NCI-H460 (cell line): ENCODE results near the gene NINJ2. TPM values are rescaled to one million over a fixed set of nuclear protein-coding genes. Genes with fewer than 3 reads are reported as not detected.
A peak's percentile ranks its signal among the peaks of the same experiment; 100 is the strongest.

Experiments
- DNase-seq: peaks from one replicate; pipeline ENCODE4 v3.0.0-alpha.2; 2016; ENCODE audit warnings: low read depth; ENCODE audit errors: extremely low read depth
- total RNA-seq: library from RNA; depleted of rRNA; stranded (reverse); fragments of >200 nt; shearing (Covaris generic); gene quantifications from 2 replicates; pipeline ENCODE4 v1.2.3, GENCODE V29; 2014

Gene NINJ2
- total RNA-seq, 1 experiment from 2014 or later = 0.45 TPM

DNA sequence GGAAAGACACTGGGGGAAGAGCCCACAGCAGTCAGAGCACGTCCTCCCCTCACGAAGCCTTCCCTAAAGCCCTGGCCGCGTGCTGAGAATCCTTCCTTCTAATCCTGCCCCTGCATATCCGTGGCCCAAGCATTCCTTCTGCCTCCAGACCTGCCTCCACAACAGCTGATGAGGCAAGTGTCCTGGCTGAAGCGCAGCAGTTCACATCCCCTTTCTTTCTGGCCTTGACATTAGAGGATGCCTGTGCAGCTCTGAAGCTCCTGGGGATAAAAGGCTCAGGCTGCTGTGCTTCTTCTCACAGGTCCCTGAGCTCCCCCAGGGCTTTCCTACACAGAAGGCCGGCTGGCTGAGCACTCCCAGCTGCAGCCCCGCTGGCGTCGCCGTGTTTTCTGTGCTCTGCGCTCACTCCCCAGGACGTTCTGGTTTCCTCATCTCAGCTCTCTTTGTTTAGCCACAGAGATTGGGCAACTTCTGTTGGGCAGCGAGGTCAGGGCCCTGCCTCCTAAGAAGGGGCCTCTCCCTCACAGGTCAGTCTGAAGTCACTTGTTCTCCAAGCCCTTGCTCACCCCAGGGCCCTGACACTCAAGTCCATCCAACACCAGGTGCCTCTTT, 45.8 kb downstream of the NINJ2 start:
- DNase-seq = no peak

DNA sequence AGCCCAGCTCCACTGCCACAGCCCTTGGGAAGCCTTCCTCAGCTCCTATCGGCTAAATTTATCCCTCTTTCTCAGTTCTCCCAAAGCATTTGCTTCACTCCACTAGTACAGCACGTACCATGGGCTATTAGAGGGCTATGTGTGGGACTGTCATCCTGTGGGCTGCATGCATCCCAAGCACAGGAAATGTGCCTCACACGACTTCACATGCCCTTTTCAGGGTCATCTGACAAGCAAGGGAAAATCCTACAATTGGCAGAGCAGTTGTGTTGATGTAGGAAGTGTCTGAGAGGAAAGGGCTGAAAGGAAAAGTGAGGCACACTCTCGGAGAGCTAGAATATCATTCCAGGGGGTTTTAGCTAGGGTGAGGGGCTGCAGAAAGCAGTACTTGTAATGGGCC, 47.6 kb downstream of the NINJ2 start:
- no peak for DNase-seq

DNA sequence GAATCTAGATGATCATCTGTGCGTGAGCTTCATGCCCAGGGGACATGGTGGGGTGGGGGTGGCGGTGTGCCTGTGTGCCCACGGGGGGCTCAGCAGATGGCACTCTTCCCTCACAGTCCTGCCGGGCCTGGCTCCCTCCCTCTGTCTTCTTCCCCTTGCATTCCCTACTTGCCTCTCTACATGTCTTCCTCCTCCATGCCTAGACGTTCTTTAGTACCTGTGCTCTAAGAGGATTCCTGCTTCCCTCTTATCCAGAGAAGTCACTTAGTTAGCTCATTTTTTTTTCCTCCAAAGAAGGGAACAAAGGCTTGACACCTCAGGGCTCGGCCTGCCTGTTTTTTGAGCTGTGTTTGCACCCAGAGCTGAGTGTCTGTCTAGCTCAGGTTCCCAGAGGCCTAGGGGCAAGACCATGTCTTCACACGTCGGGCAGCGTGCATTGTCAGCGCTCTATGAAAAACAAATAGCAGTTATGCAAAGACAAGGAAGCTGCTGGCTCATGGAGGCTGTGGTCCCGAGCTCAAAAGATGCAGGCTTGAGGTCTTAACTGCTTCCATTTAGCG, 48.8 kb downstream of the NINJ2 start:
- DNase-seq = peak; percentile 33

DNA sequence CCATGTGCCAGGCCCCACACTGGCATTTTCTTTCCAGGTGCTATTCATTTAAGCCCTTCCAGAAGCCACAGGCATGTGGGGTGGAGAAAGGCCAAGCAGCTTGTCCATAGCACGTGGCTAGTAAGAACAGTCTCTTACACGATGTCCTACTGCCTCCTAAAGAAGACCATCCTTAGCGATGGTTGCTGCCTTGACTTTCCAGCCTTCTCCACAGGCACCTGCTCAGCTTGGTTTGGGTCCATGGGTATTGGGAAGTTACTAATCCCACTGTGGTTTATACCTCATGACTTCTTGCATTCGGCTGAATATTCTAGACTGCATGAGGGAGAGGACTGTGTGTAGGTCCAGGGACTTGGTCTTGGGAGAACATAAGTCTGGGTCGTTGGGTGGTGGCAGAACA, 49.2 kb downstream of the NINJ2 start:
- DNase-seq = no peak

DNA sequence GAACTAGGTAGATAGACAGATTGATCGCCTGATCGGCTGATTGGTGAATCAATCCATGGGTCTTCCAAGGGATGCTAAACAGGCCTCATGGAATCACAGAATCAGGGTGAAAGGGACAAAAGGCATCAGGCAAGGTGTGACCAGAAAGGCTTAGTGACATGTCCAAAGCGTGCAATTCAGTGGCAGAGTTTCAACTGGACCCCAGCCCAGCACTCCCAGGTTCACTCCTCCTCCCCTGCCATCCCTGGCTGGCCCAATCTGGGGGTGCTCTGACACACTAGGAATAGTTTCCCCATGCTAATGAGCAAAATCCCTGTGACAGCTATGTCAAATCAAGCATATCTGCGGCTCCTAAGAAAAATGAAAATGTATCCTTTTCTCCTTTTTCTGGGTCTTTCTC, 50.4 kb downstream of the NINJ2 start:
- no peak for DNase-seq

DNA sequence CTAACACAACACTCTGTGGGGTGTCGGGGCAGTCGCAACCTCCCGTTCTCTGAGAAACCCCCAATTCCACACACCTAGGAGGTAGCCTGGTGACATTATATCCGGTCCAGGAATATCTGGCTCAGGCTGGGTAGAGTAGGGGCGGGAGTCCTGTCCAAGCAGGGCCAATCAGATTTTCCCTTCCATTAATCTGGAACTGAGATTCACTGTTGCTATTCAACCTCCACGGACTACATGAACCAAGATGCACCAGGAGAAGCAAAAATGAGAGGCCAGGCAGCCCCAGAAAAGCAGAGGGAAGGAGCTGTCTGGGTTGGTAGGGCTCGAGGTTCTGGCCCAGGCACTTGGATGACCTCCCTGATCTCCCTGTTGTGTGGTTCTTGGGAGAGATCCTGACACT, 51.0 kb downstream of the NINJ2 start:
- no peak for DNase-seq

DNA sequence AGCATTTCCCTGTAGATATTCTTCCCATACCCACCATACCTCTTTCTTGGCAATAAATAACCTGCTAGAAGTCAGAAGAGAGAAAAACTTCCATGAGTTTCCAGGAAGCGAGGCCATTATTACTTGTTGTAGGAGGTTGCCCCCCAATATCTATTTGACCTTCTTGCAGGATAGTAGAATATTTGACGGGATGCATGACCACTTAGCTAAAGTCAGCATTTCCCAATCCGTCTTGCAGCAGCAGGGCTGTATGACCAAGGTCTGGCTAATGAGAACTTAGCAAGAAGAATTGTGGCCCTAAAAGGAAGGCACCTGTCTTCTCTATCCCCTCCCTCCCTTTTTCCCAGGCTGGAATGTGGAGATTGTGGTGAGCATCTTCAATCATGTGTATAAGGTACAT, 51.5 kb downstream of the NINJ2 start:
- no peak for DNase-seq

DNA sequence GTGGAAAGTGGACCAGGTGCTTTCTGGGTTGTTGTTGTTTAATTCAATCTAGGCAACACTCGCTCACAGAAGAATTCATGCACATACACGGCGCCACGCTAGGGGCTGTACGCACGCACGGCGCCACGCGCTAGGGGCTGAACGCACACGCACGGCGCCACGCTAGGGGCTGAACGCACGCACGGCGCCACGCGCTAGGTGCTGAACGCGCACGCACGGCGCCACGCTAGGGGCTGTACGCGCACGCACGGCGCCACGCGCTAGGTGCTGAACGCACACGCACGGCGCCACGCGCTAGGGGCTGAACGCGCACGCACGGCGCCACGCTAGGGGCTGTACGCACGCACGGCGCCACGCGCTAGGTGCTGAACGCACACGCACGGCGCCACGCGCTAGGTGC, 54.3 kb downstream of the NINJ2 start:
- no peak for DNase-seq

DNA sequence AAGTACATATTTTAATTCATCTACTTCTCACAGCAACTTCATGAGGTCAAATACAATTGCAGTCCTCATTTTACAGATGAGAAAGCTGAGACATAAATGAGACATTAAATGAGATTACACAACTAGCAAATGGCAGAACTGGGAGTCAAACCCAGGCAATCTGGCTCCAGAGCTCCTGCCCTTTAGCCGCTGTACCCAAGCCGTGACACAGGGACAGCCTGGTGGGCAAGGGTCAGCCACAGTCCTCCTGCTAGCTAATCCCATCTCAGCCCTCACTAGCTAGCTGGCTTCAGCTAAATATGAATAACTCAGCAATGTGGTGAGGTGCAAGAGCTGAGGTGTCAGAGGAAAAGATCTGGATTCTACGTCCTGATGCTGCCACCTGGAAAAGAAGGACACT, 54.8 kb downstream of the NINJ2 start:
- no peak for DNase-seq

DNA sequence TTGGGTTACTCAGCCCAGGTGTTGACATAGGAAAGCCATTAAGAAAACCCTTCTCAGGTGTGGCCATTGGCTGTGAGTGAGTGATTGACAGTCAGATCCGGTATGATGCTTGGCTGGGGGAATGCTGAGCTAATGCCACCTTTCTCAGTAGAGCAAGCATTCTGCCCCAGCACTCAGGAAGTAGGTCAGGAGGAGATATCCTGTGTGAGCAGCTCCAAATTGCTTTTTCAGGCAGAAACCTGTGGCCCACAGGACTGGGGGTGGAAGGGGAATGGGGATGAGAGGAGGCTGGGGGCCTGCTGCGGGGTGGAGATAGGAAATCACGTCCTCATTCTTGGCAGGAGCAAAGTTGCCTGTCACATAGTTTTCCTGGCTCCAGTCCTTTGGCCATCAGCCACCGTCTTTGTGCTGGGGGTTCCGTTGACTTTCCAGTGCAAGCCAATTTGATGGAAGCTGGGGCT, 55.7 kb downstream of the NINJ2 start:
- DNase-seq = no peak

DNA sequence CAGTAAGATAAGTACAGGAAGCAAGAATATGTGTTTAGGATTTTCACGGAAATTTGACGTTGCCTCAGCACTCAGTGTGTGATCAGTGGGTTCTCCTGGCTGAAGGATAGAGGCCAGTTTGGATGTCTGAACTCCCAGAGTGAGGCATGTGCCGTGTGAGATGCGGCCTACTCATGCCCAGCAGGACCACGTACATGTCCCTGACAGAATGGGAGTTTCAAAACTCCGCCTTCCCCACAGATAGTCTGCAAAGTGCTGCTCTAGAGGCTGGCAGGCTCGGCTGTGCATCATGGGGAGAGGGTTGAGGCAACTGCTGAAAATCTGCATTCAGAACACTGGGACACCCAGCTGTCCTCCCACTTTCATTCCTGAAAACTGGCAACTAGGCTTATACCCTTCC, 58.3 kb downstream of the NINJ2 start:
- no peak for DNase-seq

DNA sequence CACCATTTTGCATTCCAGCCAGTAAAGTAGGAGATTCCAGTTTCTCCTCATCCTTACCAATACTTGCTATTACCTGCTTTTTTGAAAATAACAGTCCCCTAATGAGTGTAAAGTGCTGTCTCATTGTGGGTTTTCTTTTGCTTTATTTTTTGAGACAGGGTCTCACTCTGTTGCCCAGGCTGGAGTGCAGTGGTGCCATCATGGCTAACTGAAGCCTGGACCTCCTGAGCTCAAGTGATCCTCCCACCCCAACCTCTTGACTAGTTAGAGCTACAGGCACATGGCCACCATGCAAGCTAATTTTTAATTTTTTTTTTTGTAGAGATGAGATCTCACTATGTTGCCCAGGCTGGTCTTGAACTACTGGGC, 60.6 kb downstream of the NINJ2 start:
- DNase-seq = no peak

DNA sequence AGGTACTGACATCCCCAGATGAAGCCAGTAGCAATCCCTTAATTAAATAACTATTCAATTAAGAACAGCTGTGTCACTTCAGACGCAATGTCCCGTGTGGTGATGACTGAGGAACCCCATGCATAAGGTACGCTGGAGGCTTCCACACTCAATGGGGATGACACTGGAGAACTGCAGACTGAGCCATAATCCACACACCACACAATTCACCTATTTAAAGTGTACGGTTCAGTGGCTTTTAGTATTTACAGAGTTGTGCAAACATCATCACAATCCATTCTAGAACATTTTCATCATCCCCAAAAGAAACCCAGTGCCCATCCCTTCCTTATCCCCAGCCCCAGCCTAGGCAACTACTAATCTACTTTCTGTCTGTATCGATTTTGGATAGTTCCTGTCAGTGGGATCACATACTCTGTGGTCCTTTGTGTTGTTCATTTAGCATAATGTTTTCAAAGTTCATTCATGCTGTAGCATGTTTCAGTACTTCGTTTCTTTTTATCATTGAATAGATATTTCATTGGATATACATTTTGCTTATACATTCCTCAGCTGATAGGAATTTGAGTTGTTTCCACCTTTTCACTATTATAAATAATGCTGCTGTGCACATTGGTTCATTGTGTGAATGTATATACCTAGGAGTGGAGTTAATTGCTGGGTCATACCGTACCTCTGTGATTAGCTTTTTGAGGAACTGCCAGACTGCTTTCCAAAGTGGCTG, 61.1 kb downstream of the NINJ2 start:
- DNase-seq = no peak

DNA sequence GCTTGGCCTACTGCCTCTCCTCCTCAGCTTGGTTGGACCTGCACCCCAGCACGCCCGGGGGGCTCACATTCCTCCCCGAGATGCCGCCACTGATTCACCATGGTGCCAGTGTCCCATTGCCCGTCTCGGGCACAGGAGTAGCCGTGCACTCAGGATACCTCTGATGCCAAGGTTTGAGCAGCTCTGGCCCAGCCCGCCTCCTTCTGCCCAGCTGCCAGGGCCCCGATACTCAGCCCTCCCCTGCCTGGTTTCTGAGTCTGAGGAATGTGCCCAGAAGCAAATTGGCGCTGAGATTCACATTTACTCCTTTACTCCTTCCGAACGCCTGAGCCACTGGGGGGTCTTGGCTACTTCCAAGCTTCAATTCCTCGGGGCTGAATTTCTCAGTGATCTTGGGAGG, 63.5 kb downstream of the NINJ2 start:
- no peak for DNase-seq

DNA sequence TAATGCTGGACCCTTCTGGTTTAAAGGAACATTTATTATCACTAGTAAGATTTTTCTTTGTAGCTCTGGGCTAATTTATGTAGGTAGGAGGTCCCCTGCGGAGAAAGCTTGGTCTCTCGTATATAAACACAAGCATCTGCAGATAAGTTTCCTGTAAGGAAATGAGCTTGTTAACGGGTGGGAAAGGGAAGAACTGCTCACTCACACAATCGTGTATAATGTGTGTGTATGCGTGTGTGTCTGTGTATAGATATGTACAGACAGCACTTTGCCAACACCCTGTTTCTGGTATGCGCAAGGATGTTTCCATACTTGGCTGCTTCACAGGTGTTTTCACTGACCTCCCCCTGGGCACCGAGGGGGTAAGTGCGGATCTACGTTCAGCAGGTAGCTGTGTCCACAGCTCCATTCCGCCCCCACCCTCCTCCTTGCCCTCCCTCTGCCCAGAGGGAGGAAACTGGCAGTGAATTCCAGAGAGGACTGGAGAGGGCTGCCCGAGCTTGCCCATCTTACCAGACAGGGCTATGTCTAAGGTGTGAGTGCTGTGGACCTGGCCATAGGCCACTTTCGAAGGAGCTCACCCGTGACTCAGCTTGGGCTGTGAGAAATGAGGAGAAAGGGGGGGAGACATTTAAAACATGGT, 65.2 kb downstream of the NINJ2 start:
- DNase-seq = no peak

DNA sequence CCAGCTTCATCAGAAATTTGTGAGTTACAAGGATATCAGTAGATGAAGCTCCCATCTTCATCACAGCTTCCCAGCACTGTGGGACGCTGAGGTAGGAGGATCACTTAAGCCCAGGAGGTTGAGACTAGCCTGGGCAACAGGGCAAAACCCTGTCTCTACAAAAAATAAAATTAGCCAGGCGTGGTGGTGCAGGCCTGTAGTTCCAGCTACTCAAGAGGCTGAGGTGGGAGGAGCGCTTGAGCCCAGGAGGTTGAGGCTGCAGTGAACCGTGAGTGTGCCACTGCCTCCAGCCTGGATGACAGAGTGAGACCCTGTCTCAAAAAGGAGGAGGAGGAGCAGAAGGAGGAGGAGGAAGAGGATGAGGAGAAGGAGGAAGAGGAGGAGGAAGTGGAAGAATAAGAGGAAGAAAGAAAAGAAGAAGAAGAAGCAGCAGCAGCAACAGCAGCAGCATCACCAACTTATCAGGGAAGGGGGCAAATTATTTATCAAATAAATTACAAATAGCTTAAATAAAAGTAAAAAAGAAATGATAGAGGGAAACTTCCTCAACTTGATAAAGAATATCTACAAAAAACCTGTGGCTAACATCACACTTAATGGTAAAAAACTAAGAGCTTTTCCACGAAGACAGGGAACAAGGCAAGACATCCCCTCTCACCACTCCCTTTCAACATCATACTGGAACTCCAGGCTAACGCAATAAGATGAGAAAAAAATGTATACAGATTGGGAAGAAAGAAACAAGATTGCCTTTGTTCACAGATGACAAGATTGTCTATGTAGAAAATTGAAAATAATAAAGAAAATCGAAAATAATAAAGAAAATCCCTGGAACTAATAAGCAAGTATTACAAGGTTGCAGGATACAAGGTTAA, 69.6 kb downstream of the NINJ2 start:
- no peak for DNase-seq

DNA sequence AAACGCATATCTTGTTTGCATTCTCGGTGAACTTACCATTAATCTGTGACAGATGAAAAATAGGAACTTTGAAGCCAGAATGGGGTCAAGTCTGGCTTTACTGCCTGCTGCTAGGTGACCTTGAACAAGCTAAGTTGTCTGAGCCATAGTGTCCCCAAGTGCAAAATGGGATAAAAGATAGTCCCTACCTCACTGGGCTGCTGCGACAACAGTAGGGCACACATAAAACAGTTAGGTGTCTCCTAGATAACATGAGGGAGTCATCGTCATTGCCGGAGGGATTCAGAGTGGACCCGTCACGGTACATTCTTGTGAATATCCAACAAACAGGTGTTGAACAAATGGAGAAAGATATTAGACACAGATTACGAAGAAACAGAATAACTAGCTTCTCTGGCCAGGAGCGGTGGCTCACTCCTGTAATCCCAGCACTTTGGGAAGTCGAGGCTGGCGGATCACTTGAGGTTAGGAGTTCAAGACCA, 71.2 kb downstream of the NINJ2 start:
- no peak for DNase-seq

DNA sequence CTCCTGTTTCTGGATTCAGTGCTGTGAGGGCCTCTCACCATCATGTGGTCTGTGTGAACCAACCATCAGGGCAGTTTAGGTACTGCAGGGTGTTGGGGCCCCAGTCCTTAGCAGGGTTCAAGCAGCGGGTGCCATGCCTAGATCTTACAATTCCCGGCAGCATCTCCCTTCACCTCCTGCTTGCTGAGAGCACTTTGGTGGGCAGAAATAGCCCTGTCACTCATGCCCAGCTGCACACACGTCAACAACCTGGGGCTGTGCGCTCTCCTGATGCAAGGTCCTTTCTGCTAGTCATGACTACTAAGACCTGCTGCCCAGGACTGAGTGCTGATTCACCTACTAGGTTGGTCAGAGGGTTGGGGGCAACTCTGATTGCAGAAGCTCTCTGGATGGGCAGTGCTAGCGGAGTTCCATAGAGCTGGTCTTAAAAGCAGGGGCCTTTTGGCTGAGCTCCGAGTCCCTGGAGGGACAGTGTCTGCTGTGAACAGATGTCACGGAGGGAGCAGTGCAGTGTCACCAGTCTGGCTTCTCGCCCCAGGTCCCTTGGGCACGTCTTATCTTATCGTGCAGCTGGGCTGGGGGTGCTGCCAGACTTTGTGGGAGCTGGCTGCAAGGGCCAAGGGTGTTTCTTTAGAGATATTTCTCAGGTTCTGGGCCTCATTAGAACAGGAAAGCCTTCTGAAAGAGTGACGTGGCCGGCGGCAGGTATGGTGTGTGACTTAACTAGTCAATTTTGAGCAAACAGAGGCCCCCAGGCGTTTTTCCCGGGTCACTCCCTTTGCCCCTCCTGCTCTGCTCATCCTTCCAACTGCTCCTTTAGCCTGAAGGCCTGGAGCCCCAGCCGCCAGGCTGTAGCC, 71.8 kb downstream of the NINJ2 start:
- DNase-seq = no peak

DNA sequence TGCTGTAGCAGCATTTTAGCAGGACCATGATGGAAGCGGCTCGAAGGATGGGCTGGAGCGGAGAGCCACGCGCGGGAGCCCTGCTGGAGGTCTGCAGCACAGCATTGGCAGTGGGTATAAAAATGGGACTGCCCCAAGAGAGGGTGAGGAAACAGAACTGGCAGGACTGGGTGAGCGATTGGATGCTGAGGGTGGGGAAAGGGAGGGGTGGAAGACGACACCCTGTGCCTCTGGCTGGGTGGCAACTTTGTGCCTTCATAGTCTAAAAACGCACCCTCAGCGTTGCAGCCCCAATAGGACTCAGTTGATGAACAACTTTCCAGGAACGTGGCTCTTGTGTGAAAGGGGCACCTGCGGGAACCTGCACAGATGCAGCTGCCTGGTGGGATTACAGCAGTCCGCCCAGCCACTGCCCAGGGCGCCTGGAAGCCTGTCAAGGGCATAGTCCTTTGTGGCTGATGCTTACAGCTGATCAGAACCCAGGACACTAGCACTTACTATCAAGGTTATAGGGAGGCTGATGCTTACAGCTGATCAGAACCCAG, 73.0 kb downstream of the NINJ2 start:
- DNase-seq = no peak

DNA sequence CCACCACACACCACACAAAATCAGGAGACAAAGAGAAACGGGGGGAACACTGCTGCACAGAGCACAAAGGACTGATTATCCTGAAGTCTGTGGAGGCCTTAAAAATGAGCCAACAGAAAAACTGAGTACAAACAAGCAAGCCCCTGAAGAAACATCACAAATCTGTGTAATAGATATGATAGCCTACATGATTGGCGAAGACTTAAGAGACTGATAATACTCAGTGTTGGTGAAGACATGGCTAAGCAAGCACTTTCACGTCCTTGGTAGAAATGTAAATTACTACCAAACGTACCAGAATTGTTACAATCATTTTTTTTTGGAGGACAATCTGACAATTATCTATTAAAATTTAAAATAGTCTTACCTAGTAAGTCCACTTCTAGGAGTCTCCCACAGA, 74.6 kb downstream of the NINJ2 start:
- DNase-seq = no peak
